Neural cell (in vitro differentiated cells): Measurements from ENCODE around the gene TTLL5. TPM values are rescaled to one million over a fixed set of nuclear protein-coding genes. Genes with fewer than 3 reads are reported as not detected.

Experiments used
- H2AFZ ChIP-seq: fragments of 200-600, 300-800 bp; sonication (generic), shearing (Covaris generic); 2 replicates; pipeline ENCODE4 v1.6.0; 2014; ENCODE audit warnings: low read depth, mild to moderate bottlenecking, antibody characterized with exemption, low read length, moderate library complexity
- H3F3A ChIP-seq: fragments of 200-600 bp; shearing (Covaris generic); 2 replicates; pipeline ENCODE4 v1.6.1; 2016; ENCODE audit warnings: mild to moderate bottlenecking, moderate library complexity, mixed read lengths, antibody characterized with exemption, low read length; ENCODE audit not compliant: insufficient read depth, poor library complexity, severe bottlenecking
- H3K27ac ChIP-seq: fragments of 200-600, 300-800 bp; sonication (generic), shearing (Covaris generic); 2 replicates; pipeline ENCODE4 v1.5.1; 2014; ENCODE audit warnings: mild to moderate bottlenecking, low read length, moderate library complexity
- H3K27me3 ChIP-seq: fragments of 300-800, 200-600 bp; sonication (generic), shearing (Covaris generic); 2 replicates; pipeline ENCODE4 v1.6.0; 2014; ENCODE audit warnings: mild to moderate bottlenecking, low read depth, low read length, moderate library complexity; ENCODE audit not compliant: insufficient read depth
- H3K36me3 ChIP-seq: fragments of 300-800, 200-600 bp; sonication (generic), shearing (Covaris generic); 2 replicates; pipeline ENCODE4 v1.5.1; 2014; ENCODE audit warnings: mild to moderate bottlenecking, antibody characterized with exemption, low read length, moderate library complexity; ENCODE audit not compliant: insufficient read depth
- H3K4me2 ChIP-seq: fragments of 300-800, 200-600 bp; sonication (generic), shearing (Covaris generic); 2 replicates; pipeline ENCODE4 v1.6.0; 2014; ENCODE audit warnings: mild to moderate bottlenecking, low read length
- H3K4me3 ChIP-seq: fragments of 300-800, 200-600 bp; sonication (generic), shearing (Covaris generic); 2 replicates; pipeline ENCODE4 v1.5.1; 2014; ENCODE audit warnings: mild to moderate bottlenecking, low read length, moderate library complexity
- H3K79me2 ChIP-seq: fragments of 200-600 bp; shearing (Covaris generic); replicated peaks from 2 replicates; pipeline ENCODE4 v1.6.0; 2014; ENCODE audit warnings: mild to moderate bottlenecking, low read length, moderate library complexity; ENCODE audit not compliant: insufficient read depth
- H3K9ac ChIP-seq: fragments of 300-800, 200-600 bp; sonication (generic), shearing (Covaris generic); 2 replicates; pipeline ENCODE4 v1.6.1; 2016; ENCODE audit warnings: mild to moderate bottlenecking, low read length, mixed read lengths
- H3K9me2 ChIP-seq: fragments of 200-600 bp; shearing (Covaris generic); 2 replicates; pipeline ENCODE4 v1.6.1; 2016; ENCODE audit warnings: mild to moderate bottlenecking, low read length, mixed read lengths; ENCODE audit not compliant: insufficient read depth
- H3K9me3 ChIP-seq: fragments of 200-600, 300-800 bp; sonication (generic), shearing (Covaris generic); 2 replicates; pipeline ENCODE4 v1.6.1; 2016; ENCODE audit warnings: mild to moderate bottlenecking, mixed run types, low read length, moderate library complexity, mixed read lengths
- H4K20me1 ChIP-seq: fragments of 200-600 bp; shearing (Covaris generic); 2 replicates; pipeline ENCODE4 v1.6.1; 2016; ENCODE audit warnings: mild to moderate bottlenecking, mixed run types; ENCODE audit not compliant: insufficient read depth
- CTCF ChIP-seq: fragments of 450-650 bp; IDR thresholded peaks from 2 replicates; pipeline ENCODE4 v1.5.1; 2014; ENCODE audit warnings: antibody characterized with exemption, mild to moderate bottlenecking, moderate library complexity; ENCODE audit not compliant: poor library complexity, severe bottlenecking
- EP300 ChIP-seq: fragments of 450-650 bp; conservative IDR thresholded peaks from 2 replicates; pipeline ENCODE4 v1.6.1; 2014; ENCODE audit warnings: antibody characterized with exemption, mild to moderate bottlenecking, moderate library complexity; ENCODE audit not compliant: poor library complexity, severe bottlenecking
- EZH2 ChIP-seq: fragments of 200-600, 300-800 bp; shearing (Covaris generic), sonication (generic); IDR thresholded peaks from 2 replicates; pipeline ENCODE4 v1.6.1; 2014; ENCODE audit warnings: antibody characterized with exemption, low read length, borderline replicate concordance, mild to moderate bottlenecking; ENCODE audit not compliant: insufficient read depth, poor library complexity, severe bottlenecking
- MXI1 ChIP-seq: fragments of 450-650 bp; conservative IDR thresholded peaks from 2 replicates; pipeline ENCODE4 v1.6.1; 2014; ENCODE audit warnings: antibody characterized with exemption, mild to moderate bottlenecking; ENCODE audit not compliant: poor library complexity, severe bottlenecking
- POLR2AphosphoS5 ChIP-seq: IDR thresholded peaks from 2 replicates; pipeline ENCODE4 v1.6.1; 2012
- RAD21 ChIP-seq: fragments of 450-650 bp; conservative IDR thresholded peaks from 2 replicates; pipeline ENCODE4 v1.6.1; 2014; ENCODE audit warnings: antibody characterized with exemption, mild to moderate bottlenecking, moderate library complexity
- SMC3 ChIP-seq: fragments of 450-650 bp; conservative IDR thresholded peaks from 2 replicates; pipeline ENCODE4 v1.6.1; 2014; ENCODE audit warnings: antibody characterized with exemption, mild to moderate bottlenecking, moderate library complexity; ENCODE audit not compliant: poor library complexity
- TAF1 ChIP-seq: IDR thresholded peaks from 2 replicates; pipeline ENCODE4 v1.6.1; 2012; ENCODE audit warnings: low read depth
- polyA plus RNA-seq: library from polyadenylated mRNA; depleted of rRNA; stranded (reverse); fragments of >200 nt; gene quantifications from 2 replicates; pipeline ENCODE4 v1.2.3, GENCODE V29; 2014
- TF ChIP-seq, protein P1 (sequence below): IDR thresholded peaks from 2 replicates; pipeline ENCODE4 v1.6.1; 2012; ENCODE audit warnings: borderline replicate concordance

Gene TTLL5
- polyA plus RNA-seq, 1 donor from 2014 or later, result 8.2 TPM

GRCh38 chr14:75649337-75649736, 11.7 kb upstream of the TTLL5 start:
- Histone ChIP-seq H3K36me3 (no peaks in the 10 kb centered on the region), H3F3A (no peaks in the 10 kb centered on the region), H3K9me2 (no peaks in the 10 kb centered on the region), H3K9me3 (no peaks in the 10 kb centered on the region), H2AFZ (no peak overlapping the region), H3K27me3 (no peaks in the 10 kb centered on the region), H3K79me2 (no peaks in the 10 kb centered on the region), H4K20me1 (no peaks in the 10 kb centered on the region), H3K4me3 (no peak overlapping the region), H3K9ac (no peak overlapping the region), H3K4me2 (no peak overlapping the region), H3K27ac (no peak overlapping the region)
- TF ChIP-seq CTCF (no peak), EZH2 (no peak), RAD21 (no peak), TAF1 (no peak), EP300 (no peak), POLR2AphosphoS5 (no peak), MXI1 (no peak)
- TF ChIP-seq, protein P1, sequence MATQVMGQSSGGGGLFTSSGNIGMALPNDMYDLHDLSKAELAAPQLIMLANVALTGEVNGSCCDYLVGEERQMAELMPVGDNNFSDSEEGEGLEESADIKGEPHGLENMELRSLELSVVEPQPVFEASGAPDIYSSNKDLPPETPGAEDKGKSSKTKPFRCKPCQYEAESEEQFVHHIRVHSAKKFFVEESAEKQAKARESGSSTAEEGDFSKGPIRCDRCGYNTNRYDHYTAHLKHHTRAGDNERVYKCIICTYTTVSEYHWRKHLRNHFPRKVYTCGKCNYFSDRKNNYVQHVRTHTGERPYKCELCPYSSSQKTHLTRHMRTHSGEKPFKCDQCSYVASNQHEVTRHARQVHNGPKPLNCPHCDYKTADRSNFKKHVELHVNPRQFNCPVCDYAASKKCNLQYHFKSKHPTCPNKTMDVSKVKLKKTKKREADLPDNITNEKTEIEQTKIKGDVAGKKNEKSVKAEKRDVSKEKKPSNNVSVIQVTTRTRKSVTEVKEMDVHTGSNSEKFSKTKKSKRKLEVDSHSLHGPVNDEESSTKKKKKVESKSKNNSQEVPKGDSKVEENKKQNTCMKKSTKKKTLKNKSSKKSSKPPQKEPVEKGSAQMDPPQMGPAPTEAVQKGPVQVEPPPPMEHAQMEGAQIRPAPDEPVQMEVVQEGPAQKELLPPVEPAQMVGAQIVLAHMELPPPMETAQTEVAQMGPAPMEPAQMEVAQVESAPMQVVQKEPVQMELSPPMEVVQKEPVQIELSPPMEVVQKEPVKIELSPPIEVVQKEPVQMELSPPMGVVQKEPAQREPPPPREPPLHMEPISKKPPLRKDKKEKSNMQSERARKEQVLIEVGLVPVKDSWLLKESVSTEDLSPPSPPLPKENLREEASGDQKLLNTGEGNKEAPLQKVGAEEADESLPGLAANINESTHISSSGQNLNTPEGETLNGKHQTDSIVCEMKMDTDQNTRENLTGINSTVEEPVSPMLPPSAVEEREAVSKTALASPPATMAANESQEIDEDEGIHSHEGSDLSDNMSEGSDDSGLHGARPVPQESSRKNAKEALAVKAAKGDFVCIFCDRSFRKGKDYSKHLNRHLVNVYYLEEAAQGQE, result no peak

- Histone ChIP-seq H3K9ac (no peak overlapping the region), H4K20me1 (no peaks in the 10 kb centered on the region), H3K36me3 (no peaks in the 10 kb centered on the region), H3K9me3 (no peaks in the 10 kb centered on the region), H3K4me2 (no peak overlapping the region), H3K79me2 (no peaks in the 10 kb centered on the region), H2AFZ (no peak overlapping the region), H3K27me3 (no peaks in the 10 kb centered on the region), H3K9me2 (no peaks in the 10 kb centered on the region), H3K27ac (no peak overlapping the region), H3K4me3 (no peak overlapping the region), H3F3A (no peaks in the 10 kb centered on the region)
- TF ChIP-seq, protein P1, result no peak
- no peak for TF ChIP-seq CTCF
- no peak for TF ChIP-seq TAF1
- no peak for TF ChIP-seq MXI1
- TF ChIP-seq RAD21, result no peak
- no peak for TF ChIP-seq POLR2AphosphoS5
- no peak for TF ChIP-seq EZH2
- TF ChIP-seq SMC3, result no peak
- no peak for TF ChIP-seq EP300
These were observed 11.3 kb upstream of the TTLL5 start for GRCh38 chr14:75649773-75650172.
